Midbrain (tissue), 1 donor: ENCODE measurements around the gene ANTXR1.

Source experiments
- DNase-seq: peaks from one replicate; lab custom pipeline; 2025; lab: John Stamatoyannopoulos, UW

The ANTXR1 gene

DNA sequence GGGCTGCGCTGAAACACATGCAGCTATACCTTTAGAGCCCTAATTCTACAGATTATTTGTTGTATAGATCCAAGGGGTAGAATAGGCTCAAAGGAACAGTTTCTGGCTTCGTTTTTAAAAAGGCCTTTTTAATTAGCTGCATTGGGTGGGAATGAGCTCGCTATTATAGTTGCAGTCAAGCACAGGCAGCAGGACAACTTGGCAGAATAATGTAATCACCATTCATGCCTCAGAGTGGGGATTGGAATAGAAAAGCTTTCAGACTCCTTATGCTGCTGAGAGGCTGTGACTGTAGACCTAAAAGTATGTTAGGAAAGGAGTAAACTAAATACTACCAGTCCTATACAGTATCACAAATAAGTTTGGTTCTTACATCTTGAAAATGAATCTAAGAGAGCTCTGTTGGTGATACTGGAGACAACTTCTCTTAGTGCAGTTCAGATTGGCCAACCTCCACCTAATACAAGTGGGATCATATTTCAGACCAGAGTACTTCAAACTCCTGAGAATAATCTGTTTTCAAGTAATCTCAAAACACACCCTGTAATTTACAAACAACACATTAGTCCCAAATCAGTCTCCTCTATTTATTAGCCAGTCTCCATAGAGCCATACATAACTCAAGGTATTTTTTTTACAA is 121.4 kb downstream of the ANTXR1 start:
- DNase-seq: no peak

DNA sequence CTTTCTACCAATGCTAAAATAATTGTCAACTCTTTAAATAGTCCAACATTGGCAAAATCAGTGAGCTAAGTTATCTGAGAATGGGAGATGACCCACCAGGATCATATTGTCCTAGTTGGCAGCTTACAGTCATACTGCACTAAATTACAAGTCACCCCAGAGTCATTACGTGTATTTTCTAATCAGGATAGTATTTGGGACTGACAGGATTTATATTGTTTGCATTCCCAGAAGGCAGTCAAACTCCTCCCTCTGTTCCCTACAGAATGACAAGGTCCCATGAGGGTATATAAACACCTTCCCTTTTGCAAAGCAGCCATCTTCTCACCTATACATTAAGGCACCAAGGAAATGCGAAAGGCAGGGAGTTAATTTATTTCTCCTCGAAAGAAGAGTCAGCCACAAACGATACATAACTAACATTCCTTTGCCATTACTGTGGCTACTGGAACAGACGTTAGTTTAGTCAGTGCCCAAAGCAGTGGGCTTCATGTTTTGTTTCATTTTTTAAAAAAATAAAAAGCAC is 125.3 kb downstream of the ANTXR1 start:
- no peak for DNase-seq

DNA sequence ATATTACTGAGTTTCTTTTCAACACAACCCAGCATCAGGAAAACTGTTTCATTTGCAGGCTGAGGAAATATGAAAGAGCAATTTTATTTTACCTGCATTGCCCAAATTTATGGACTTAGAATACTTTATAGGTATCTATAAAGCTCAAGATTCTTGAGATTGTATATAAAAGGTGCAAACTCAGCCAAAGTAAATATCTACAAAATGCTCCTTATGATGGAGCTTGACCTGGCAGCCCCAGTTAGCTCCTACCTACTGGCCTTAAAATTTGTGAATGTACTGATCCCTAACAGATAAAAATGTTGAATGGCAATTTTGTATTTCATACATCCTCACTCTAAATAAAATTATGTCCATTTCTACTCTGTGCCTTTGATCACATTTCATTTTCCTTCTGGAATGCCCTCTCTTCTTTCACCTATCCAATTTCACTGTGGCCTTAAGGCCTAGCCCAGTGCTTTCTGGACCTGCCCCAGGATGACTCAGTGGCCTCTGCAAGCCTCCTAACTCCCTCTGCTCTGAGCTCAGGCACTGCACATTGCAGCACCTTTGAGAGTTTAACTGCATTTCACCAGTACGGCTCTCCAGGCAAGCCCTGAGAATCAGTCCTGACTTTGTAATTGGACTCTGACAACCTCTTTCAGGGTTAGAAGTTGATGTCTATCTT is 125.9 kb downstream of the ANTXR1 start:
- DNase-seq: no peak

DNA sequence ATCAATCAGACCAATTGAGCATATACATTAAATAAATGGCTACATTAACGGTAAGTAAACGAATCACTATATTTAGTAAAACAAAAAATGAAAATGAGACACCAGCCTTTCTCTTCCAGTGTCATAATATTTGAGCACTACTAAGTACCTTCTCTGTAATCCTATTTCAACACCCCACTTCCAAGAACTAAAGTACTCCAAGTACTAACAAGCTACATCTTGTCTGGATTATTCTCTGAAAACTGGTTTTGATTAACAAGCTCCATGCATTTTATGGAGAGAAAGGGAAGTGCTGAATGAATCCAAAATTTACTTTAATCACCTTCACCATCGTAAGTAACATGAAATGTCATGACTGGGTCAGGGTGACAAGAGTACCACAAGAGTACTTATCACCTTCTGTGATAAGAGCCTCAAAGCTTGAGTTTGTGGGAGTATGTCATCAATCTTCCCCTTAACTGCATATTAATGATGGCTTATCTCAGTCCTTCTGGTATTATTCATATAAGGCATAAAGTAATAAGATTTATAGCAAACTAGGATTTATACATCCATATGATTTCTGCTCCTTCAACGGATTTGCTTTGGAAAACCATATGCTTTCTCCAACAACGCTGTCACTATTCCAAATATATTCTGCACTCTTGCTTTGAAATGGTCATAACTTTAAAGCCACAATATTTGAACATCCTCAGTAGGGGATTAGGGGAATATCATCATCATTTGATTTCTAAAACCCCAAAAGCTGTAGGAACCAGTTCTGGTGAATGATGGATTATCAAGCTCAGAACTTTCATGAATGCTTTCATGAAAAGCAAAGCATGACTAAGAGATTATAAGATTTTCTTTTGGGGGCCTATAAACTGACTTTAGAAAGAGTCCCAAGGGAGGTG is 127.0 kb downstream of the ANTXR1 start:
- no peak for DNase-seq

DNA sequence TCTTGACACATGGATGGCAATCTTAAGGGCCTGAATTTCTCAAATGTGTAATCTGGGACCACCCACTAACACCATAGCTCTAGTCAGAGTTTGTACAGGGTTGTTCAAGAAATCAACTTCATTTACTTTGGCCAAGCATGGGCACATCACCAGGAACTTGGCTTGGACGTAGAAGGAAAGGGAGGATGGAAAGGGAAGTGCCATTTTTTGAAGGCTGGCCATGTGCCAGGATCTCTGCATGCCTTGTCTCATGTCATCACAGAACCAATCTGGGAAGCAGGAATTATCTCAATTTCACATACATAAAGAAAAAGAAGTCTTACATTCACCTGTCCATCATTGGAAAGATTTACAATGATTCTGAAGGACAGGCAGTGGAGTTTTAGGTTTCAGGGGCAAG is 128.1 kb downstream of the ANTXR1 start:
- DNase-seq: no peak

DNA sequence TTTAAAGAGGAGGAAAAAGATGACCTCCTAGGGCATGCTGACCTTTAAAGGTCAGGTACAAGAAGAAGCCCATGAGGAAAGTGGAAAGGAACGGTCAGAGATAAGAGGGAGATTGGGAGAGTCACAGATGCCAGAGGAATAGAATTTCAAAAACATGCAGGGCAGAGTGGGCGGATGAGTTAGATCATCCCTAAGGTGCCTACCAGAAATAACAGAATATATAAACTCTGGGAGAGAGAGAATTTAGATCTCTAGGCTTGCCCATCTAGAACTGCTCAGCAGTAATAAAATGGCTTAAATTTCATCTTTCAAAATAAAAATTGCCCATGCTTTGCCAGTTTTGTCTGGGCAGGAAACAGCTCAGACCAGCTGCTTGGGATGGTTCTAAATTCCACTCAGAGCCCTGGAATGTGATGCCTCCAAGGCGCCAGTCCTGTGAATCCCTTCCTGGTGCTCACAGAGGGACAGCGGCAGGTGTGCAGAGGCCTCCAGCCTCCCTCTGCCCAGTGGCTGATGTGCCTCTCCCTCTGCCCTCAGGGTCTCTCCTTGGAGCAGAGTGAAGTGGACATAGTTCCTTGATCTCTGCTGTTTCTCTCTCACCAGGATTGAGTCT is 130.9 kb downstream of the ANTXR1 start:
- no peak for DNase-seq

DNA sequence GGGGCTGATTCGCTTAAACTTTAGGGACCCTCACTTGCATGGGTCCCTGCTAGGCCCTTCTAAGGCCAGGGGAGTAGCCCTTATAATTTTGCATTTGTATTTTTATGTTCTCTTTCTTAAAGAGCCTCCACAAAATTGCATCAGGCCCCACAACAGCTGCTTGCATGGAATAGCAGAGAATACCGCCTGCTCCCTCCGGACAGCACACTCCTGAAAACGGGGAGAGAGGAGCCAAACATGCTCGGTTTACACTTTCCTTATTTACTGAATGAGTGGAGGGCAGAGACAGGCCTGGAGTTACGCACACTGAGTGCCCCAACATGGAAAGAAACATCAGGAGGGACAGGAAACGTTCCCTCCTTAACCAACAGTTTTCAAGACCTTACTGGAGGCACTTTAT is 132.2 kb downstream of the ANTXR1 start:
- DNase-seq: no peak

DNA sequence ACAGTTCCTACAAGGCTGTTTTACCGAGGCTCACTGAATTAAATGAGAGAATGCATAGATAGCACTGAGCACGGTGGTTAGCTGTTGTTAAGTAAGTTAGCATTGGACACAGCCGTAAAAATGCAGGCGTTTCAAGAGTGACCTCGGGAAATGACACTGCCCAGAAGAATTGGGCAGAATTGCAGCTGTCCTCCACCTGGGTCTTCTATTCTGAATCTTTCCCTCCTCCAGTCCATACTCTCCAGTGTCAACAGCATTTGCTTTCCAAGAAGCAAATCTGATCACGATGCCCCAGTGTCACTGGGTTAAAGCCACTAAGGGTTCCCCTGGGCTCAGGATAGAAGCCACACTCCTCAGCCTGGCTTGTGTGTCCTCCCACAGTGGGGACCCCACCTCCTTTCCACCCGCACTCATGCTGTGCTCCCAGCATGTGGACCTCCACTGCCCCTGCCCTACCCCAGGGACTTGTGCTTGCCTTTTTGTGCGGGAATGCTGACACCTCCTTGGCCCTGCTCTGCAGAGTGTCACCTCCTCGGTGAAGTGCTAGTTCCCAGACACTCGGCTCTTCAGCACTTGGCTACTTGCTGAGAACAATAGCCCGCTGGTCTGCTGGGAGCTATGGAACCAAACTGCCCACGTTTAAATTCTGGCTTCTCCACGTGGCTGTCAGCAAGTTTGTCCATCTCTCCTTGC is 135.0 kb downstream of the ANTXR1 start:
- DNase-seq: no peak

DNA sequence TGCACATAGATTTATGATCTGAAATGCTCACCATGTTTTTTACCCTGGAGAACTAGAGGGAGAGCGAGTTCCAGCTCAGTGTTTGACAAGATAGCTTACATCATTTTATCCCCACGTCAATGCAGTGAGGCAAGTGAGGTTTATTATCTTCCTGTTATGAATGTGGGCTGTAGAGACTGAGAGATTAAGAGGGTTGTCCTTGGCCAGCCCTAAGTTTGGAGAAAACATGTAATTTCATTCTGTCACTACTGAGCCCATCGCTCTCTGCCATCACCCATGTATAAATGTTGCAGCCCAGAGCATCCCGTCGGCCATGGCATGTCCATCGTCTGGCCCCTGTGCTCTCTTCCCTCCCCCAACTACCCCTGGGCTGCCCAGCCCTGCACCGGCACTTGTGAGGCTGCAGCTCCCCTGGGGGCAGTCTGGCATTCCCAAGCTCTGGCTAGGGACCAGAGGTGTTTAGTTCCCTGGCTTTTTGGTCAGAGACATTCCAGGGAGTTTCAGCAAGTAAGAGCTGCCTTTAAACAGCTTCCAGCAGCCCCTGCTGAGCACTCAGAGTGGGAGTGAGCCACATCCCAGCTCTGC is 136.7 kb downstream of the ANTXR1 start:
- DNase-seq: no peak

DNA sequence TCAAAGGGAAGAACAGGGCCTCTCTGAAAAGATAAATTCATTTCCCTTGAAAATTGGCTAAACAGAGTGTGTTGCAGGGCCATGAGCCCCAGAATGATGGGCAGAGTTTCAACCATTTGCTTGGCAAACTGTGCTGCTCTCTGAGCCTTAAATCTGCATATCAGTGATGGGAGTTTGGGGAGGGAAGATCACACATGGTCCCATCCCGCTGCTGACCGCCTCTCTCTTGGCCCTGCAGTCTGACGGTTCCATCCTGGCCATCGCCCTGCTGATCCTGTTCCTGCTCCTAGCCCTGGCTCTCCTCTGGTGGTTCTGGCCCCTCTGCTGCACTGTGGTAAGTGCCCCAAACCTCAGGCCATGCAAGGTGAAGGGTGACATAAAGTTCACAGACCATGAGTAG is 139.0 kb downstream of the ANTXR1 start:
- no peak for DNase-seq

DNA sequence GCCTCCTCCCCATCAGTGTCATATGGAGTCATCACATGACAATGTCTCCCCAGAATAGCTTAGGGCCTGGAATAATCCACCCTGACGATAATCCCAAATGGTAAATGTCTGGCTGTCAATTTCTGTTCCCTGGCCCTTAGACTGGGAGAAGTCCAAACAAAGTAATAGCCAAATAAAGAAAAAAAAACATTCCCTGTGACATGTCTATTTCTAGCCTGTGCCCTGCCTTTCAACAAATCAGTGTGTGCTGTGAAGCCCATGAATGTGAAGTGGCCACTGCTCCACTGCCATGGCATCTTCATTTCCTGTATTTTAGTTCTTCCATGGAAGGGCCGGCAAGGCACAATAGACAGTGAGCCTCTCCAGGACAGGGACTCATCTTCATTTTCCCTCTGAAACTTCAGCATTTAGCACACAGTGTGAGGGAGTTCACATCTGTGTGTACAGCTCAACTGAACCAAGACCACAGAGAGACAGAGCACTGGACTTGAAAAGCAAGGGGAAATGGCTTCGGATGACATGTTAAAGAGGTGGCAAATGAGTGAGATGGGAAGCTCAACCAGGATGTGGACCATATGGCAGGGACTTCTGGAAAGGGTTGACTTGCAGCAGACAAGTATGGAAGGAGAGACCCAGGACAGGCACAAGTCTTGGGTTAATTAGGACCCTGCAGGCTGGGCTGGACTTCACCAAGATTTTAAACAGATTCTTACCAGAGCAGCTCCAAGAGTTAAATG is 140.0 kb downstream of the ANTXR1 start:
- no peak for DNase-seq

DNA sequence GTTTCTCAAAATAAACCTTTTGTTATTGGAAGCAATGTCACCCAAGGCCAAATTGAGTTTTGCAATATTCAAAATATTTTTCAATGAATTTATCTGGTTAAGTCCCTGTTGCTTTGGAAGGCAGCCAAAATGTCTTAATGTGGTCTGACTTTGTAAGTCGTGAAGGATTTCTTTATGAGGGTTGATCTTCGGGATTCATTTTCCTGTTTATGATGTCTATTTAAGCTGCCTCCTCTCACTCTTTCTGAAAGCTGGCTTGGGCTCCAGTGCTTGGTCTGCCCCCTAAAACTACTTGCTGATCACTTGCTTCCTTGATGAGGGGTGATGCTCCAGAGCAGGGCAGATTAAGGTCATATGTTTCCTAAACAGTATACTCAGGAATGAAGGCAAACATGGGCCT is 141.1 kb downstream of the ANTXR1 start:
- DNase-seq: no peak

DNA sequence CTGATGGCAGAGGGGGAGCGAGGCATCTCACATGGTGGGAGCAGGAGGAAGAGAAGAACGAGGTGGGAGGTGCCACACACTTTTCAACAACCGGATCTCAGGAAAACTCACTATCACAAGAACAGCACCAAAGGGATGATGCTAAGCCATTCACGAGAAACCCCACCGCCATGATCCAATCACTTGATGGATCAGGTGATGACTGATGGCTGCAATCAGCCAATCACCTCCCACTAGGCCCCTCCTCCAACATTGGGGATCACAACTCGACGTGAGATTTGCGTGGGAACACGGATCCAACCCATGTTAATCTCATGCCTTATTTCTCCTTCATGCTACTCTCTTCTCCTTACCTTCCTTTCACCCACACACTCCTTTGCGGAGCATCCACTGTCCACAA is 143.6 kb downstream of the ANTXR1 start:
- DNase-seq: no peak

DNA sequence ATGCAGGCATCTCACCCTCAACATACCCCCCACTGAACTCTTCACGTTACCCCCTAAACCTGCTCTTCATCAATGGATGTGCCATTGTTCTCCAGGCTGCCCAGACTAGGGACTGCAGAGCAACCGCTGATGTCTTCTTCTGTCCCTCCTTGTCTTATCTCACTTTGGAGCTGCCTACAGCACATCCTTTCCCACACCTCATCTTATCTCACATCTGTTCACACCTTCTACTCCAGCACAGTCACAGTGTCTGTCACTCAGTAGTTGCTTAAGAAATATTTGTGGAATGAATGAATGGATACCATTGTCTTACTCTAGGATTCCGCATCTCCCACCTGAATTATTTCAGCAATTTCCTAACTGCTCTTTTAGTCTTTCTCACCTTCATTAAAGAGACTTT is 144.5 kb downstream of the ANTXR1 start:
- no peak for DNase-seq

DNA sequence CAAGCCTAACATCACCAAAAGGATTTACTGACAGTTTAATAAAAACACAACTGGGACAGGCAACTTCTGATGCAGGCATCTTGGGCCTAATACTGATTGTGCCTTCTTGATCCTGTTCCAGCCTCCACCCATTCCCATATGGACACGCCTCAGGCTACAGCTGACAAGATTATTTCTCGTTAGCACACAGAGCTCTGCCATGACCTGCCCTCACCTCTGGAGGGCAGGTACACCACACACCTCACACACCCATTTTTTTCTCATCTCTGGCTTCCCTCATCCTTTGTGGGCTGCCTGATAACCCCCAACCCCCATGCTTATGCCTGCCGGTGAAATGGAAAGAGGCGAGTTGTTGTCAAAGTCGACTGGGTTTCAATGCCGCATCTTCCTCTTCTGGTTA is 147.0 kb downstream of the ANTXR1 start:
- no peak for DNase-seq

DNA sequence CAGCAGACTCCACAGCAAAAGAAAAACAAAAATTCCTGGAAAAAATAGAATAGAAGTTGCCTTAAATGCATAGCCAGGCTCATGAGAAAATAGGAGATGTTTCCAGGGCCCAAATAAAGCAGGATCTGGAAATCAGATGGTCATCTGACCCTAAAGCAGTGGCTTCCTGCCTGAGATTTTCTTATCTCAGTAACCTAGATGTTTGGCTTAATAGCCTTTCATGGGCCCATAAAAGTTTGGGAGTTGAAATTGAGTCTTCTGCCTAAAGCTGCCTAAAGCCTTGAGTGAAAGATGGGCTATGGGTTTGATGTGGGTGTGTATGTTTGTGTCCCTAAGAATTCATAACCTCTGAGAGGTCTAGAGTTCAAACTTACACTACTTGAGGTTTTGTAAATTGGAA is 149.1 kb downstream of the ANTXR1 start:
- no peak for DNase-seq

DNA sequence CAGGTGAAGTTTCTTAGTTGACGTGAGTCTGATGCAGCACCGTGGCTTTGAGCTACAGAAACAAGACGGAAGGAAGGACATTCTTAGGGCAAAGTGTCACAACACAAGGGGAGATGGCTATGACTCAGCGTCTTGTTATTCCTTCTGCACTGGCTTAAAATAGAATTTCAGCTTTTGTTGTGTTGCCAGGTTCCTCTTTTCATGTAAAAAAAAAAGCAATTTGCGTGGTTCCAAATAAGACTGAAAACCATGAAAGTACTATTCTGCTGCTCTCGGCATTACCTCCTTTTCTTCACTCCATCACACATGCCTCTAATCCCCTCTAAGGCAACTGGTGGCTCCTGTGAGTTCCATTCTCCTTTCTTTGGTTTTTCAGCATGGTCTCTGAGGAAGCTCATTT is 150.1 kb downstream of the ANTXR1 start:
- DNase-seq: peak; percentile 73

DNA sequence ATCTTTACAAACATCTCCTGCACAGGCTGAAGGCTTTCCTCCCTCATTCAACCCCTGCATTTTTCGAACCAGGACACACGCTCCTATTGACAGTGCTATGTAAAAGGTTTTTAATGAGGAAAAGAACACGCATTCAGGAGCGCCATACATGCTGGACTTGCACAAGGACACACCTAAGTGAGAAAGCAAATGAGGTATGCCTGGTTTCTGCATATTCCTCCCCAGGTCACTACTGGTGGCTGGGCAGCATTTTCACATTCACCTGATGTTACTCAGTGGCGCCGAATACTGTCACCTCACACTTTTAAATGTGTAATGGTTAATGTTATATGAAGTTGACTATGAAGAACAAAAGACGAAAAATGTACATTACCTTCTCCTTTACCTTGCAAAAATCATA is 150.6 kb downstream of the ANTXR1 start:
- DNase-seq: no peak

DNA sequence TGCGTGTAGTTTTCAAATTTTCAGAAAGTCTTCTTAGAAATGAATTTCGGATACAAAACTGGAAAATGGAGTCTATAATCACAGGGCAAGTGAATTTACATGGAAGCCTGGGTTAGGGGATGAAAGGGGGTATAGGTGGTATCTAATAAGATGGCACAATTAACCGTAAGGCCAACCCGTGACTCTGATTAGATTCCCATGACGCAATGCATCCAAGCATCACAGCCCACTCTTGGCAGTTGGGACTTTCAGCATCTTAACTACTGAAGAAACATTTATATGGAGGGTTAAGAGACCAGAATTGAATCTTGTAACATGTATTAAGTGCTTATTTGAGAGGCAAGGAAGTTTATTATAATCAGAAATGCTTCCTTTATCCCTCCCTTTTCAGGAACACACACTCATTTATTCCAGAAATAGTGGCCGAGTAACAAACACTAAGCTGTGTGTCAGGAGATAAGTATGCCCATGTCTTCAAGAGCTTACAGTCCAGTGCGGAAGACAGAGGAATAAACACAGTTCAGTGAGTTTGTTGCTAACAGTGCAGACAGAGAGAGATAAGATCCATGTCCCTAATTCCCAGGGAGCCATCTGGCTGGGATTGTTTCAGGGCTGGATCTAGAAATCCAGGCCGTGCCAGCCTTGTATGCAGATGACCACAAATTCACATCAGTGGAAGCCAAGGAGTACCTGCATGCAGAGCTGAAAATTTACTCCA is 151.2 kb downstream of the ANTXR1 start:
- no peak for DNase-seq
